ENCODE data around the gene POU4F3.
"Not testable (repeated sequence)": the region's sequence is repeated elsewhere in the genome, so short reads cannot be mapped to it uniquely, and the experiment has no call there.

POU4F3 gene

GRCh38 chr5:146338774-146339714 lies at the start of gene POU4F3:
TSS of gene POU4F3 (plus strand) at chr5:146338839. CDS start at chr5:146339113, 274 bp downstream.
- DNase-seq (ENCODE audit: low read depth, low spot score), result no peak

GRCh38 chr5:146290318-146290717 lies 48.3 kb upstream of the POU4F3 start:
- DNase-seq (ENCODE audit: low read depth, low spot score), result no peak

GRCh38 chr5:146291421-146292074 lies 47.1 kb upstream of the POU4F3 start:
- DNase-seq (ENCODE audit: low read depth, low spot score), result no peak

GRCh38 chr5:146296245-146296644 lies 42.4 kb upstream of the POU4F3 start:
- no peak for DNase-seq (ENCODE audit: low read depth, low spot score)

GRCh38 chr5:146298920-146299319 lies 39.7 kb upstream of the POU4F3 start:
- not testable (repeated sequence) for DNase-seq (ENCODE audit: low read depth, low spot score)

- DNase-seq (ENCODE audit: low read depth, low spot score), result no peak
These were observed 37.0 kb upstream of the POU4F3 start for GRCh38 chr5:146301626-146302025.

- DNase-seq (ENCODE audit: low read depth, low spot score), result no peak
These were observed 36.2 kb upstream of the POU4F3 start for GRCh38 chr5:146302406-146302805.

GRCh38 chr5:146306838-146307237 lies 31.8 kb upstream of the POU4F3 start:
- DNase-seq (ENCODE audit: low read depth, low spot score), result no peak

- no peak for DNase-seq (ENCODE audit: low read depth, low spot score)
These were observed 30.8 kb upstream of the POU4F3 start for GRCh38 chr5:146307796-146308195.

- DNase-seq (ENCODE audit: low read depth, low spot score), result no peak
These were observed 28.1 kb upstream of the POU4F3 start for GRCh38 chr5:146310540-146310939.

- no peak for DNase-seq (ENCODE audit: low read depth, low spot score)
These were observed 27.4 kb upstream of the POU4F3 start for GRCh38 chr5:146311278-146311677.

- no peak for DNase-seq (ENCODE audit: low read depth, low spot score)
These were observed 25.6 kb upstream of the POU4F3 start for GRCh38 chr5:146313027-146313426.

GRCh38 chr5:146321571-146321970 lies 17.1 kb upstream of the POU4F3 start:
- DNase-seq (ENCODE audit: low read depth, low spot score), result no peak

- no peak for DNase-seq (ENCODE audit: low read depth, low spot score)
These were observed 11.3 kb upstream of the POU4F3 start for GRCh38 chr5:146327257-146327870.

GRCh38 chr5:146327989-146328388 lies 10.7 kb upstream of the POU4F3 start:
- DNase-seq (ENCODE audit: low read depth, low spot score), result no peak

GRCh38 chr5:146329697-146330096 lies 8.9 kb upstream of the POU4F3 start:
- DNase-seq (ENCODE audit: low read depth, low spot score), result no peak

- no peak for DNase-seq (ENCODE audit: low read depth, low spot score)
These were observed 7.2 kb upstream of the POU4F3 start for GRCh38 chr5:146331423-146331822.

GRCh38 chr5:146334074-146334533 lies 4.5 kb upstream of the POU4F3 start:
- DNase-seq (ENCODE audit: low read depth, low spot score), result no peak

- no peak for DNase-seq (ENCODE audit: low read depth, low spot score)
These were observed 2.4 kb upstream of the POU4F3 start for GRCh38 chr5:146336197-146336596.

- no peak for DNase-seq (ENCODE audit: low read depth, low spot score)
These were observed 1.3 kb upstream of the POU4F3 start for GRCh38 chr5:146337264-146337904.

GRCh38 chr5:146337928-146338327 lies 711 bp upstream of the POU4F3 start:
- no peak for DNase-seq (ENCODE audit: low read depth, low spot score)
